K562 (cell line): Measurements from ENCODE around the gene XPO1. TPM values are rescaled to one million over a fixed set of nuclear protein-coding genes. Genes with fewer than 3 reads are reported as not detected.

Experiments
- ATAC-seq: fragments of 200-7000 bp; cut with Tn5 transposase; 3 replicates; pipeline ENCODE4 v1.9.1; 2020; ENCODE audit warnings: moderate library complexity
- BruUV-seq: library from RNA; stranded (reverse); fragments of 400-500 nt; replicated peaks from 2 replicates; lab custom pipeline; 2021; lab: Mats Ljungman, UMichigan
- CTCF ChIA-PET: fragments of 300-600 bp; formaldehyde crosslinking; extraction: SDS; loops from one replicate; lab custom pipeline; 2021; ENCODE audit warnings: low intra/inter-chr PET ratio; lab: Yijun Ruan, JAX
- POLR2A ChIA-PET: fragments of 300-600, 350-650 bp; sonication (Branson Sonifier 250); formaldehyde crosslinking; extraction: SDS; loops from one replicate; lab custom pipeline; 2021; ENCODE audit warnings: antibody characterized with exemption, inconsistent platforms; lab: Yijun Ruan, JAX
- DNase-seq, 4 experiments: peaks; one replicate each; pipeline versions ENCODE4 v3.0.0 to v3.0.0-alpha.2; 2011 to 2018; ENCODE audit warnings: low spot score in 3 of 4, mixed read lengths in 3 of 4; ENCODE audit errors: extremely low read depth in 1 of 4
- FAIRE-seq: peaks from 2 replicates; lab custom pipeline; 2011; peaks lifted over from hg19 to GRCh38; lab: Jason Lieb, UNC
- H2AFZ ChIP-seq: 2 replicates; pipeline ENCODE4 v1.6.0; 2011; ENCODE audit warnings: low read depth, low read length, control low read depth, inconsistent platforms
- H3K27ac ChIP-seq: fragments of 200-600 bp; 3 replicates; pipeline ENCODE4 v1.8.0; 2011; ENCODE audit warnings: low read depth, mild to moderate bottlenecking, control low read depth, inconsistent platforms, low read length, moderate library complexity, mixed read lengths; ENCODE audit errors: extremely low read depth
- H3K27me3 ChIP-seq, 2 experiments: fragments of 300-600 bp in 1 of 2; 2 replicates in 1 of 2; 3 replicates in 1 of 2; pipeline versions ENCODE4 v1.6.0 to v1.8.0; 2011; ENCODE audit warnings: inconsistent platforms in 2 of 2, low read length in 2 of 2, mild to moderate bottlenecking in 1 of 2, mixed read lengths in 1 of 2, moderate library complexity in 1 of 2; ENCODE audit not compliant: control insufficient read depth in 2 of 2, insufficient read depth in 2 of 2
- H3K36me3 ChIP-seq: fragments of 300-600 bp; 3 replicates; pipeline ENCODE4 v1.8.0; 2011; ENCODE audit warnings: mild to moderate bottlenecking, low read length, inconsistent platforms; ENCODE audit not compliant: control insufficient read depth, insufficient read depth
- H3K4me1 ChIP-seq, 2 experiments: fragments of 200-600 bp in 1 of 2; replicated peaks in 1 of 2; 2 replicates in 1 of 2; 3 replicates in 1 of 2; pipeline versions ENCODE4 v1.5.1 to v1.8.0; 2011; ENCODE audit warnings: inconsistent platforms in 2 of 2, low read length in 2 of 2, mild to moderate bottlenecking in 1 of 2, mixed read lengths in 1 of 2, moderate library complexity in 1 of 2; ENCODE audit not compliant: control insufficient read depth in 2 of 2, insufficient read depth in 2 of 2
- H3K4me2 ChIP-seq: 2 replicates; pipeline ENCODE4 v1.6.1; 2011; ENCODE audit warnings: low read length, control low read depth, inconsistent platforms, mixed read lengths; ENCODE audit not compliant: insufficient read depth
- H3K4me3 ChIP-seq: fragments of 200-600 bp; sonication (generic), shearing (Covaris generic); 2 replicates; pipeline ENCODE4 v1.5.1; 2016; ENCODE audit warnings: control low read depth, inconsistent platforms
- H3K79me2 ChIP-seq: fragments of 200-600 bp; 3 replicates; pipeline ENCODE4 v1.8.0; 2011; ENCODE audit warnings: low read length, inconsistent platforms; ENCODE audit not compliant: control insufficient read depth, insufficient read depth
- H3K9ac ChIP-seq, 2 experiments: 2 replicates each; pipeline versions ENCODE4 v1.6.0 to v1.6.1; 2011; ENCODE audit warnings: low read depth in 2 of 2, low read length in 2 of 2, control low read depth in 1 of 2, inconsistent platforms in 1 of 2, mild to moderate bottlenecking in 1 of 2, mixed read lengths in 1 of 2; ENCODE audit not compliant: insufficient read depth in 1 of 2
- H3K9me1 ChIP-seq: one replicate; pipeline ENCODE4 v1.6.0; 2011; ENCODE audit warnings: inconsistent platforms, mild to moderate bottlenecking, low read length, moderate library complexity; ENCODE audit not compliant: control insufficient read depth, insufficient read depth
- H3K9me3 ChIP-seq: replicated peaks from 2 replicates; pipeline ENCODE4 v1.5.1; 2011; ENCODE audit warnings: low read depth, low read length, inconsistent platforms; ENCODE audit not compliant: control insufficient read depth, insufficient read depth
- H4K20me1 ChIP-seq: replicated peaks from 2 replicates; pipeline ENCODE4 v1.6.1; 2011; ENCODE audit warnings: low read length, inconsistent platforms, mixed read lengths; ENCODE audit not compliant: control insufficient read depth, insufficient read depth
- SNRNP70 ChIP-seq: fragments of 200-400 bp; formaldehyde crosslinking; optimal IDR thresholded peaks from 2 replicates; pipeline ENCODE3; 2017; ENCODE audit warnings: low read depth, low read length
- SRSF1 ChIP-seq: fragments of 200-400 bp; formaldehyde crosslinking; IDR thresholded peaks from 2 replicates; pipeline ENCODE4 v1.6.1; 2017; ENCODE audit warnings: mild to moderate bottlenecking, low read depth, low read length, moderate library complexity
- ZNF551 ChIP-seq: fragments of 250-450 bp; sonication (Bioruptor Pico); IDR thresholded peaks from 2 replicates; pipeline ENCODE4 v1.5.0; 2021; ENCODE audit warnings: mild to moderate bottlenecking, moderate library complexity
- ZNF589 ChIP-seq: fragments of 200-800 bp; sonication (Bioruptor generic); IDR thresholded peaks from 2 replicates; pipeline ENCODE4 v1.6.1; 2016; ENCODE audit warnings: low read depth, missing genetic modification characterization, missing compliant biosample characterization
- WGBS: fragments of 100-300 bp; shearing (Covaris generic); methylation state at CpG from one replicate; pipeline ENCODE4 v1.1.6; 2016; ENCODE audit warnings: low coverage, mixed read lengths; ENCODE audit not compliant: insufficient coverage; ENCODE audit errors: missing lambda C conversion rate; 5-methylcytosine and 5-hydroxymethylcytosine counted together
- in situ Hi-C: fragments of 300-500 bp; cut with MboI; formaldehyde crosslinking; loops from 4 replicates; pipeline ENCODE4 v1.15.0; 2018; ENCODE audit warnings: inconsistent platforms, mixed read lengths
- intact Hi-C: fragments of 100-400 bp; cut with micrococcal nuclease; formaldehyde crosslinking; loops from 2 replicates; pipeline ENCODE4 v1.14.2; 2022
- polyA plus RNA-seq, 8 experiments: library from polyadenylated mRNA; depleted of rRNA in 4 of 8; stranded (reverse) in 5 of 8; unstranded in 3 of 8; fragments of >200 nt; fragmentation: Nextera tagmentation in 2 of 8; fragmentation: Illumina TruSeq in 1 of 8; extraction: Ambion mirVana in 2 of 8; extraction: Trizol in 1 of 8; gene quantifications; 2 replicates each; pipeline versions ENCODE4 v1.2.1 to v1.2.3, GENCODE V29; 2011 to 2014; ENCODE audit warnings: inconsistent platforms in 1 of 8, missing spikeins in 1 of 8
- total RNA-seq, 7 experiments: library from RNA; depleted of rRNA in 6 of 7; stranded (reverse); fragments of >200 nt in 6 of 7; fragmentation: Illumina TruSeq in 2 of 7; extraction: Trizol in 2 of 7; gene quantifications; 2 replicates each; pipeline versions ENCODE4 v1.2.1 to v1.2.3, GENCODE V29; 2011 to 2021; ENCODE audit warnings: low replicate concordance in 1 of 7
- TF ChIP-seq, protein P1 (sequence below): sonication (generic); formaldehyde crosslinking; IDR thresholded peaks from 2 replicates; pipeline ENCODE4 v1.8.1; 2023; ENCODE audit warnings: mild to moderate bottlenecking, missing genetic modification reagents
- TF ChIP-seq, protein P2 (sequence below): fragments of 250-450 bp; sonication (Bioruptor Pico); IDR thresholded peaks from 2 replicates; pipeline ENCODE4 v1.5.0; 2021

The XPO1 gene
- total and polyA plus RNA-seq, 9 of the 15 experiments (the other 6 are each of a cell fraction or from before 2014, with no cell fraction given), result 86.2 to 307 (median 216) TPM

DNA sequence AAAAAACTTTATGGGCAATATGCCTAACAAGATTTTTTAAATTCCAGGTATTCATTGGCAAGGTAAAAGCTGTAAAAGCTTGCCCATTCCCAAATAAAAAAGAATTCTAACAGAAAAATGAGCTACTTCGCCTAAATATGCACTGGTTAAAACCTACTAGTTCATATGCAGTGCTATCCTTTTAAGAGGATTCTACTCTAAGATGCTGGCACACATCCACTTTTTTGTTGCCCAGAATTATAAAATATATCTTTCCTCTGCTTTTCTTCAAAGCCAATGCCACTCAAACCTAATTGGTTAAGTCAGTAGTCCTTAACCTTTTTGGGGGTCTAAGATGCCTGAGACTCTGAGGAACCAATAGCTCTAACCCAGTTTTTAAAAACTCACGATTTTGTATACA, 3.2 kb downstream of the XPO1 start:
- H3K9me1 ChIP-seq, result no peaks in the 10 kb centered on the region
- H4K20me1 ChIP-seq, result peaks cover 30% of the 10 kb centered on the region
- H3K9ac ChIP-seq, result peak overlapping the region in 1 of 2 experiments; percentile 95; a peak in 2 of 4 replicates
- no peak for FAIRE-seq
- H3K4me2 ChIP-seq, result peak overlapping the region; percentile 96
- CTCF ChIA-PET, result no interaction called here
- in situ Hi-C loops (no loop called here), intact Hi-C loops (loop anchor here (5.0 kb wide), 1 partner anchor 122 kb away; no protein-coding TSS in a partner anchor)
- no peak for DNase-seq
- peaks cover 21 to 29% of the 10 kb centered on the region in 2 experiments for H3K4me1 ChIP-seq
- peak overlapping the region; percentile 76 for H3K4me3 ChIP-seq
- H3K79me2 ChIP-seq, result peaks cover 86% of the 10 kb centered on the region
- H3K27me3 ChIP-seq, result no peaks in the 10 kb centered on the region
- peak overlapping the region; percentile 98; the same call in 2 of the 3 replicates for H3K27ac ChIP-seq
- peaks cover 43% of the 10 kb centered on the region for H3K36me3 ChIP-seq
- POLR2A ChIA-PET, result interaction anchor here (0.6 to 3.2 kb wide), 9 partner anchors 12 to 1517 kb away, joined by 3 to 22 read pairs (median 3); no protein-coding TSS in a partner anchor
- TF ChIP-seq ZNF589 (CRISPR knock-in tag) (no peak), SRSF1 (no peak), SNRNP70 (no peak), ZNF551 (CRISPR knock-in tag) (no peak)
- TF ChIP-seq, protein P1, sequence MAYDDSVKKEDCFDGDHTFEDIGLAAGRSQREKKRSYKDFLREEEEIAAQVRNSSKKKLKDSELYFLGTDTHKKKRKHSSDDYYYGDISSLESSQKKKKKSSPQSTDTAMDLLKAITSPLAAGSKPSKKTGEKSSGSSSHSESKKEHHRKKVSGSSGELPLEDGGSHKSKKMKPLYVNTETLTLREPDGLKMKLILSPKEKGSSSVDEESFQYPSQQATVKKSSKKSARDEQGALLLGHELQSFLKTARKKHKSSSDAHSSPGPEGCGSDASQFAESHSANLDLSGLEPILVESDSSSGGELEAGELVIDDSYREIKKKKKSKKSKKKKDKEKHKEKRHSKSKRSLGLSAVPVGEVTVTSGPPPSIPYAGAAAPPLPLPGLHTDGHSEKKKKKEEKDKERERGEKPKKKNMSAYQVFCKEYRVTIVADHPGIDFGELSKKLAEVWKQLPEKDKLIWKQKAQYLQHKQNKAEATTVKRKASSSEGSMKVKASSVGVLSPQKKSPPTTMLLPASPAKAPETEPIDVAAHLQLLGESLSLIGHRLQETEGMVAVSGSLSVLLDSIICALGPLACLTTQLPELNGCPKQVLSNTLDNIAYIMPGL (CRISPR knock-in tag), result no peak
- TF ChIP-seq, protein P2, sequence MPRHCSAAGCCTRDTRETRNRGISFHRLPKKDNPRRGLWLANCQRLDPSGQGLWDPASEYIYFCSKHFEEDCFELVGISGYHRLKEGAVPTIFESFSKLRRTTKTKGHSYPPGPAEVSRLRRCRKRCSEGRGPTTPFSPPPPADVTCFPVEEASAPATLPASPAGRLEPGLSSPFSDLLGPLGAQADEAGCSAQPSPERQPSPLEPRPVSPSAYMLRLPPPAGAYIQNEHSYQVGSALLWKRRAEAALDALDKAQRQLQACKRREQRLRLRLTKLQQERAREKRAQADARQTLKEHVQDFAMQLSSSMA (CRISPR knock-in tag), result no peak
- TF ChIP-seq, all 486 proteins: peak for 0
- BruUV-seq, result no TSS peak
- WGBS, result 0% methylated on average over 2 of the region's 2 CpGs
- ATAC-seq, result no peak
- Histone ChIP-seq H2AFZ (no peak overlapping the region), H3K9me3 (no peaks in the 10 kb centered on the region)
